ENCODE results near the gene PCBD1.

The PCBD1 gene

DNA sequence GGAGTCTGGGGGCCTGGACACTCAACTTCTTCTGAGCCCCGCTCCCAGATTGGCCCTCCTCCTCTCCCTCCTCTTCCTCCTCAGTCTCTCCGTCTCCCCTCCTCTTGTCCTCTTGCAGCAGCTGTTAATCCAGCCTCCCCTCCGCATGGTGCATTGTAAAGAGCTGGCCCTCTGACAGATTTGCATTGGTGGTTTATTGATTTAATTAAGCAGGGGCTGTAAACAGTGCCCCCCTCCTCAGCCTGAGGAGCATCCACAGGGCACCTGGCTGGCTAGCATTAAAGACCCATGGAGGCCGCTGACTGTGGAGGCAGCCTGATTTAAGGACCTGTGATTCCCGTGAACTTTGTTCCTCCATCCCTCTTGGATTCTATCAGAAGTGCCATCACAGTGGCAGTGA lies 28.9 kb upstream of the PCBD1 start:
- FAIRE-seq, result no peak

DNA sequence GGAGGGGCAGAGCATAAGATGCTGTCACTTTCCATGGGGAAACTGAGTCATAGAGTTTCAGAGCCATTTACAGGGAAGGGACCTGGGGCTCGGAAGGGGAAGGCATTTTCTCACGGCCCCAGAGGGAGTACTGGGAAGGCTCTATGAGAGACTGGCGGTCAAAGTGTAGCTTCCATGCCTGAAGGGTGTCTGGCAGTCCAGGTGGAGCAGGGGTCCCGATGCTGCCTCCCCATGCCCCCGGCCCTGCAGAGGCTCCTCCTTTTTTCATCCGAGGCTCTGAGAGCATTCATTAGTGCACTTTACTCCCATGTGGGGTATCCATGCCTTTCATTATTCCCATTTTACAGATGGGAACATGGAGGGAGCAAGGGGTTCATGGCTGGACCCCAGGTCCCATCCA lies 27.9 kb upstream of the PCBD1 start:
- FAIRE-seq, result no peak

DNA sequence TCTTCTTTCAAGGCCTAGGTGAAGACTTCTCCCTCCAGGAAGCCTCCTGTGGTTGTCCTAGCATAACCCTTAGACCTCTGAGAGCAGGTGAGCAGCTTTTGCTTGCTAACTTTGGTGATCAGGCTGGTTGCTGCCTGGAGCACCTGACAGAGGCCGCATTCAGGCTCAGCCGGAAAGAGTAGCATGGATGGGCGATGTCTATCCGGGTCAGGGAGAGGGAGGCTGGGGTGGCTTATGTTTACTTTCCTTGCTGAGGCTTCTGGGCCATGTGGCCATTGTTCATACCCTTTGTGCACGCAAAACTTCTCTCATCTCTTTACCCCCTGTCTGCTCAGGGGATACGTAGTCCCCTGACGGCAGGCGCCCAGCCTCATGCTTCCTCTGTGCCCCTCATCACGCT lies 27.4 kb upstream of the PCBD1 start:
- no peak for FAIRE-seq

DNA sequence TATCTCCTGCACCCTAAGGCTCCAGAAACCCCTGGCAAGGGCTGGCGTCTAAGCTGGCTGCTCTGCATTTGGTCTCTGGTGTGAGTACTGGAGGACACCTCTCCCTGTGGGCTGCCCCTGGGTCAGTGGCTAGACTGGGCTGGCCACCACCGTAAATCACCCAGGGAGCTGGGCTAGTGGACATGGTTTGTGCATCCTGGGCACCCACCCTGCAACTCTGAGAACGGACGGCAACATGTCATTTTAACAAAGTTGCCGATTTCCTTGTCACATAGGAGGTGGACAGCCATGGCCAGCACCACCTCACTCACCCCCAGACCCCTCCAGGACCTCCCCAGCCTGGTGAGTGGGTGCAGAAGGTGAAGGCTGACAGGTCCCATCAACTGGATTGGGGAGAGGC lies 26.8 kb upstream of the PCBD1 start:
- no peak for FAIRE-seq

DNA sequence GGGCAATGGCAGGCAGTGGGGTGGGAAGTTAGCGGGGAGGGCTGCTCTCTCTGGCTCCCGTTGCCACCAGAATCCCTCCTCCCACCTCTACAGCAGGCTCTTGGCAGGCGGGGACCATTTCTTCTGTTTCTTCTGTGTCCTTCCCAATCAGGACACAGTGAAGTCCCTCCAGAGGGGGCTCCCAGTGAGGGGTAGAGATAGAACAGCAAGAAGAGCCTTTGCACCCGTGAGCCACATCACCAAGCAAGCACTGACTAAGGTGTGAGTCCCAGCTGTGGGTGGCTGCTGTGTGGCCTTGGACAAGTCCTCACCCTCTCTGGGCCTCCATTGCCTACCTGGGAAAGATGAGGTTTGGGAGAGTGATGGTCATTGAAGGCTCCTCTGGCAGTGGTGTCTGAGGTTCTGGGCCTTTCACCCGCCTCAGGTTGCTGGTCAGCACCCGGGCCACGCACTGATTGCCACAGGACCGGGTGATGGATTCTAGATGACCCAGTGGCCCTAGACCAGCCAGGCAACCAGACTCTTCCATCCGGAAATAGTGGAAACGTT lies 26.0 kb upstream of the PCBD1 start:
- FAIRE-seq, result no peak

DNA sequence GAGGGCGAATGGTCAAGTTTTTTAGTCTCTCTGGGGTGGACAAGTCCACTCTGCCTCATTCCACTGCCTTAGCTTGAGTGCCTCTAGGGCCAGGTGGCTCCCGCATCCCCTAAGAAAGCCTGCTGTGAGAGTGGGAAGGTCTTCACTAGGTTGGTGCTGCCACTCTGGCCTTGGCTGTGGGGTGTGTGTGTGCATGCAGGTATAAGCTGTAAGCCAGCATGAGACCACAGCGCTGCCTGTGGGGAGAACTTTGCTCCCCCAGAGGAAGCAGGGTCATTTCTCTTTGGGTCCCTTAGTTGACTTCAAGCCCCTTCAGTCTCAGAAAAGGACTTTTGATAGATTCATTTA lies 25.5 kb upstream of the PCBD1 start:
- FAIRE-seq, result no peak

DNA sequence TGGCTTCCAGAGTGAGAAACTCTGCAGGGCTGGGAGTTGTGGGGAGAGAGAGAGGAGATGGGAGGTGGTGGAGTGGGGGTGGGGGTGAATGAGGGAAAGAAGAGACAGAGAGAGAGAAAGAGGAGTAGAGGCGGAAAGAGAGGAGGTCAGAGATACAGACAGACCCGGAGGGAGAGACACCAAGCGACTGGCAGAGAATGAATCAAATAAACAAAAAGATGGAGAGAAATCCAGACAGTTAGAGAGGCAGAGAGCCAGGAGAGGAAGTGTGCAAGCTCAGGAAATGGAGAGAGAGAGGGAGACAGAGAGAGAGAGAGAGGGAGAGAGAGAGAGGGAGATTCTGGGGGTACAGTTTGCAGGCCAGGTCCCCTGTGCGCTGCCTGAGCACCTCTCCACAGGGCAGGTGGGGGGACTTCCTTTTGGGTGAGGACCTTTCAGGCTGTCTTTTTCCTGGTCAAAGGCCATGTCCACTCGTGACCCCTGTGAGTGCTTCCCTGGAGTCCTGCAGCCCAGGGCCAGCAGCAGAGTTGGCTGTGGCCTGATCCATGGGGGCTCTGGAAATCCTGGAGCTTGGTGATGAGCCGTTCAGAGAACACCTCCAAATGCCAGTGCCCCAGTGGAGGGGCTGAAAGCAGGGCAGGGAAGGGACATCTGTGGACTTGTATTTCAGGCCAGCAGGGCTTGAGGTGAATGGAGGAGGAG lies 25.0 kb upstream of the PCBD1 start:
- FAIRE-seq, result no peak

DNA sequence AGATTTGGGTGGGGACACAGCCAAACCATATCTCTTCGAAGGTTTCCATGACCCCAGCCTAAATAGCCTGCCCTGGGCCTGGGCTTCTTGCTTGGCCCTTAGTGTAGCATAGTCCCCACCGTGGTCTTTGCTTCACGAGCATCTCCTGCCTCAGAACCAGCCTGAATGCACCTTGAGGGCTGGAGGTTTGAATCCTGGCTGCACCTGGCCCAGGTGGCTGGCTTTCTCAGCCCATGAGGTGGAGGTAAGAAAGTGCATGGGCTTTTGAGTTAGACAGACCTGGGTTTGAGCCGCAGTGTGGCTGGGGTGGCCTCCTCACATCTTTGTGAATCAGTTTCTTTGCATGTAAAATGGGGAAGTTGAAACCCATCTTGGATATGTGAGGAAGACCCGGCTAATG lies 24.2 kb upstream of the PCBD1 start:
- FAIRE-seq, result no peak

DNA sequence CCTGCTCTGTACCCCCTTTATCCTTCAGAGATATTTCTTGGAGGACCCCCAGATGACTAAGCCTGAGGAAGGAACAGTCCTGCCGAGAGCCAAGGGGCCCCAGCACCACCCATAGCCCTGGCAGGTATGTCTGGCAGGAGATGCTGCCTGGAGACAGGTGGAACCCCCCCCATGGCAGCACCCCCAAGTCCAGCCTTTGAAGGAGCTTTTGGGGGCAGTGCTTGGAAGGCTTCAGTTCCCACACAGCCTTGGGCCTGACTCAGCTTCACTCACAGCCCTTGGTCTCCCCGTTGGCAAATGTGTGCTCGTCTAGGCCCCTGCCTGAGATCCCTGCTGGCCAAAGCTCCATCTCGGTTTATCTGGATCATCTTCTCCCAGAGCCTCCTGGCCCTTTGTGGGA lies 23.0 kb upstream of the PCBD1 start:
- FAIRE-seq, result no peak

DNA sequence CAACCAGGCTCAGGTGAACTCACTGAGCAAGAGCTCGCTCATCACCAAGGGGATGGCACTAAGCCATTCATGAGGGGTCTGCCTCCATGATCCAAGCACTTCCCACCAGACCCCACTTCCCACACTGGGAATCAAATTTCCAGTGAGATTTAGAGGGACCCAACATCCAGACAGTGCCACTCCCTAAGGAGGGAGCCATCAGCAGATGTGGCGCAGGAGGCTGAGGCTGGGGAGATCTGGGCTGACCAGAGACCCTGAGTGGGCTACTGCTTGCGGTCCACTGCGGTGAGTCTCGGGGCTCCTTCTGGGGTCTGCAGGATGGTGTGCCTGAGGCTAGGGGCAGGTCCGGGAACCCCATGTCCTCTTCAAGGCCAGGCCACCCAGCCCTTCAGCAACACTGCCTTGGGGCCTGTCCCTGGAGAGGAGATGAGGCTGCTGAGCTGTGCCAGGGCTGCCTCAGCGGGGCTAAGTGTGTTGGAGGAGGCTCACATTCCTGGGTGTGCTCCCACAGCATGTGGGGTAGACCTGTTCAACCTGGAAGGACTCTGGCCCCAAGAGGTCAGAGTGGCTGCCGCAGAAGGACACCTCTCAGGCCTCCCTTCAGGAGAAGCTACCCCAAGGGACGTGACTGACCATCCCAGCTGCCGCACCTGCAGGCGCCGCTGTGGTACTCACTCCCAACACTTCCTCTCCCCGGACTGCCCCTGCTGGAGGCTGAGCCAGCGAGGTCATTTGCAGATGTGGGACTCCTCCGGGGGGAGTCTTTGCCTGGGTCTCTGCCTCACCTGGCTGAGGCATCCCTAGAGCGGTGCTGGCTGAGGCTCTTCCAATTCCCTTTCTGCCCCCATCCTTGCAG lies 22.3 kb upstream of the PCBD1 start:
- no peak for FAIRE-seq

DNA sequence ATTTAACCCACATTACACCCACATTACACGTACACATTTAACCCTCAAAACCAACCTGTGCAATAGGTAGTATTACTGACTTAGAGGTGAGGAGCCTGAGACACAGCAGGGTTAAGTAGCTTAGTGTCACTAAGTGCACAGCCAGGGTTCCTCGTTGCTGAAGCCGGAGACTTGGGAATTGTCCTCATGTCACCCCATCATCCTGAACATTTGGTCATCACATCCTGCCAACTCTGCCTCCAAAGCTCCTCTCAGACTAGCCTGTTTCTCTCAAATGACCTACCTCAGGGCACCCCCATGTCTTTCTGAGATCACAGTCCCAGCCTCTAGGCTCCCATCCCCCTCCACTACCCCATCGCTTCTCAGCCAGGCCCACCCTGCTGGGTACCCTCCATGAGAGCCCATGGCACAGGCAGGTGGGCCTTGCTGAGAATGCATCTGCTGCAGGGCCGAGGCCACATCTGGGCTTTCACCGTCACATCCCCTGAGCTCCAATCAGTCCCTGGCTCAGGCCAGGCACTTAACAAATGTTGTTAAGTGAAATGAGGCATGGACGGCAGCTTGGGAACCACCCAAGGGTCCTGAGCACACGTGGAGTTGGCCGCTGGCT lies 21.1 kb upstream of the PCBD1 start:
- no peak for FAIRE-seq

DNA sequence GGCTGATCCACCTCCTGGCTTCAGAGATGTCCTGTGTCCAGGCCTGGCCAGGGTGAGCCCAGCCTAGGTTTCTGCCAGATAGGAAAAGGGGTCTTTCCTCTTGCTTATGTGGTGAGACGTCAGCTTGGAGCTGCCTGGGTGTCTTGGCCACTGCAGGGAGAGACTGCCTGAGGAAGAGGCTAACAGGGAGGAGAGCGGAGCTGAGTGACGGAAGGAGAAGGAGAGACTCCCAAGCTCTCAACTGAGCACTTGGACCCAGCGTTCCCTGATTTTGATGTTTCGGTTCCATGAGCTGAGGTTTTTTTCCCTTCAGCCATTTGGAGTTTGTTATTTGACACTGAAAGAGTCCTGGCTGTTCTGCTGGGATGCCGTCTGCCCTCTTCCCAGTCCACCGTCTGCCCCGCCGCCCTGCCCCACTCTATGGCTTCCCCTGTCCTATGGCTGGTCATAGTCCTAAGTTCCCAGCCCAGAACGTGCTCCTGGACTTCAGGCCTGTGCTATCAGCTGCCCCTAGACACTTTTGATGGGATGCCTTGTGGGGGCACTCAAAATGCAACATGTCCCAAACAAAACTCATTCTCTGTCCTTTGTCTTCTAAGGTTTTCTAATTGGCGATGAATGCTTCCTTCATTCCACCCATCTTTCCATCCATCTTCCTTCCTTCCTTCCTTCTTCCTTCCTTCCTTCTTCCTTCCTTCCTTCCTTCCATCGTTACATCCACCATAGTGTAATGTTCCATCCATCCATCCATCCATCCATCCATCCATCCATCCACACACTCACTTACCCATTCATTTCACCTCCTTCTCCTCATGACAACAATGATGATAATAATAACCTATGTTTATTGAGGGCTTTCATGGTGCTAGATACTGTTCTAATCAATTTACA lies 20.3 kb upstream of the PCBD1 start:
- FAIRE-seq, result no peak

DNA sequence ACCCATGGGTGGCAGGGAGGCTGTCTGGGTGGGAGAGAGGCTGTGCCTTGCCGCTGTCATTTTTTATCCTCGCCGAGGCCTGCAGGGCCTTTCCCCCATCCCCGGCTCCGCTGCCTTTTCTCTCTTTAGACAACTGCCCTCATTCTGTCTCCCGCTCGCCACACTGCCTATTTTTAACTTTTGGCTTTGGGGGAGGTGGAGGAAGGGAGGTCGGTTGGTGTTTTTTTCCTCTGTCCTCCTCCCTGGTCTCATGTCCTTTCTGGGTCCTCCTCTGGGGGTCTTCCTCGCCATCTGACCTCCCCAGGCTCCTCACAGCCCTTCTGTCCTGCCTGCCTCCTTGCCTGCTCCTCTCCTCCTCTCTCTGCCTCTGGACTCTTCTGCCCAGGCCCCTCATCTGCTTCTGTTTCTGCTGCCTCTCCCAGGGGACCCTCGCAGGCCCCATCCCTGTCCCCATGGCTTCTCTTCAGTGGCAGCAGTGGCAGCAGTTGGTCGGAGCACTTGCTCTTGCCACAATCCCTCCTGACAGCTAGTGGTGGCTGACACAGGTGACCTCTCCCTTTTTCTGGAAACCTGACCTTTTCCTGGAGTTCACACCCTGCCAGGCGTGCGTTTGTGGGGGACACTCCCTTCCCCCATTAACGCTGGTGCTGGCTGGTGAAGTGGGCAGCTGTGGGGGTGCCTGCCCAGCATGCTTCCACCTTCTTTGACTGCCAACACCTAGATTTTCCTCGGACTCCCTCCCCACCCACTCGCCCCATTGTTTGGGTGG lies 19.5 kb upstream of the PCBD1 start:
- FAIRE-seq, result no peak

DNA sequence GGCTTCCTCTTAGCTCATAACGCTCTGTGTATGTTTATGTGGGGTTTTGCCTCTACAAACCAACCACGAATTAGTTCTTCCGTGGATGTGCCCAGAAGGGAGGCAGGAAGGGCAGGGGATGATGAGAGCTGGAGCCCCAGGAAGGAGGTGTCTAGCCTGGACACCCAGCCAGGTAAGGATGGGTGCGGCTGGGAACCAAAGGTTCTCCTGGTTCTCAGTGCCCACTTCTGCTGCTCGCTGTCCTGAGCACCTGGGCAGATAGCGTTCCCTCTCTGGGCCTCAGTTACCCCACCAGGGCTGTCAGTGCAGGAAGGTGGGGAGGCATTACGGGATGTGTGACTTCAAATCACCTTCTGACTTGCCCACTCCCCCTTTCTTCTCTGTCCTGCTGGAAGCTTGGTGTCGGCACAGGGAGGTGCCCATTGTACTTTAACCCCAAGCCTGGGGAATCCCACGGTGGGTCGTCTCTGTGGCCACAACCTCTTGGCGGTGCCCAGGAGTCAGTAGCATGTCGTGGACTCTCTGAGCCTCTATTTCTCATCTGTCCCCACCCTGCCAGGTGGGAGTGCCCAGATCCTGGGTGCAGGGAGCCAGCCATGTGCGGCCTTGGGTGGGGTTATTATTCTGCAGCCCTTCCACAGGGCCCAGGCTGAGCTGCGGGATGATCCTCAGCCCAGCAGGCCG lies 18.7 kb upstream of the PCBD1 start:
- FAIRE-seq, result no peak

DNA sequence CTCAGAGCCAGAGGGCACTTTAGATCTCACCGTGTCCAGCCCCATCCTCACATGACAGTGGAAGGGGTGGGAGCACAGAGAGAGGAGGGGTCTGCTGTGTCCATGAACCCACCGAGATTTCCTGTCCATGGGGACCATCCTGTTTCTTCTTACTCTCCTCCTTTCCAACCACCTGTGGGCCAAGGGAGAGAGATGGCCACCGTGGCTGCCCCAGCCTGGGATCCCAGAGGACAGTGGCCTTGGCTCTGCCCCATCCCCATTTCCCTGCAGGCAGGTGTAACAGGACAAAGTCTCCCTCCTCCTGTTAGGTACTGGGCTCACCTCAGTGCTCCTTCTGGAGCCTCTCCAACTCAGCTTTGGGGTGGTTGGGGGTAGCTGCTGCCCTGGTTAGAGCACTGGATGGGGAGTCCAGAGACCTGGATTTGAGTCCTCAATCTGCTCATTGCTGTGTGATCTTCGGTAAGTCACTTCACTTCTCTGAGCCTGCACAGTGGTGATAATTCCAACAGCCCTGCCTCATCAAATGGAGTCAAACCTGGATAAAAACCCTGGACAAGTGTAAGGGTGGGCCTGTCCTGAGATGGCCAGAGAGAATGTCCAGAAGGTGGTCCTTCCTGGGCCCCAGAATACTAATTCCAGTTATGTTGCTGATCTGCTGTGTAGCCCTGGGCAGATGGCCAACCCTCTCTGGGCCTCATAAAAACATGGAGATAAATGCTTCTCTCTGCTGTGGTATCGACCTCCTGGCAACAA lies 17.8 kb upstream of the PCBD1 start:
- FAIRE-seq, result no peak

DNA sequence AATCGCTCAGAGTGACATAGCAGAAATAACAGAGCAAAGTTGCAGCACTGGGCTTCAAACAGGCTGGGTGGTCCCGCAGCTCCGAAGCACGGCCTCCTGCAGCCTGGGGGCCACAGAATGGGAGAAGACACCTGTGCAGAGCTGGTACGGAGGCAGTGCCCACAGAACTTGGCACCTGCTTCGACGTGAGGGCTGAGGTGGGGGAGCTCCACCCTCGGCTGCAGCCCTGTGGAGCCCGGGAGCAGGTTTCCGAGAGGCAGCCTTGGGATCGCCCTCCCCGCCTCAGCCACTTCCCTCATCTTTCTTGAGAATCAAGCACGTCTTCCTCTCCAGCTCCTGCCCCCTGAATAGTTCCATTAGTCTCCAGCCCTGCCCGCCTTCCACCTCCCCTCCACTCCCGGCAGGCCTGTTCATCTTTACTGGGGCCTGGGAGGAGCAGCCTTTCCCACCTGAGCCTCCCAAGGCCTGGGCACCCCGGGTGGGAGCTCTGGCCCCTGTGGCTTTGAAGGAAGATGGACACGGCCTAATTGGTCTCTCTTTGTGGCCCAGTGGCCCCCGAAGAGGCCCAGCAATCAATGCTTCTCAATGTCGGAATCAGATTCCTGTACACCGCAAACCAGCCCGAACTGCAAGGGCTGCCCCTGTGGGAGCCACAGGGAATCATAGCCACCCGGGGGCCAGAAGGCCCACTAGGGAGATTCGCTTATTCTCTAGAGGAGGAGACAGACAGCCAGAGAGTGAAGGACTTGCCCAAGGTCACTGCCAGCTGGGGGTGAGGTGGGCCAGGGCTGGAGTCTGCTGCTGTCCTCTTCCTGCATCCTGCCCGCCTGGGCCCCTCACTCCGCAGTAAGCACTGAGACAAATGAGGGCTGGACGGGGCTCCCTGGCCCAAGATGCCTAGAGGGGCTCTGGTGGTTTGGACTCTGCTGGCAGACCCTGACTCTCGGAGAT lies 17.0 kb upstream of the PCBD1 start:
- FAIRE-seq, result no peak

DNA sequence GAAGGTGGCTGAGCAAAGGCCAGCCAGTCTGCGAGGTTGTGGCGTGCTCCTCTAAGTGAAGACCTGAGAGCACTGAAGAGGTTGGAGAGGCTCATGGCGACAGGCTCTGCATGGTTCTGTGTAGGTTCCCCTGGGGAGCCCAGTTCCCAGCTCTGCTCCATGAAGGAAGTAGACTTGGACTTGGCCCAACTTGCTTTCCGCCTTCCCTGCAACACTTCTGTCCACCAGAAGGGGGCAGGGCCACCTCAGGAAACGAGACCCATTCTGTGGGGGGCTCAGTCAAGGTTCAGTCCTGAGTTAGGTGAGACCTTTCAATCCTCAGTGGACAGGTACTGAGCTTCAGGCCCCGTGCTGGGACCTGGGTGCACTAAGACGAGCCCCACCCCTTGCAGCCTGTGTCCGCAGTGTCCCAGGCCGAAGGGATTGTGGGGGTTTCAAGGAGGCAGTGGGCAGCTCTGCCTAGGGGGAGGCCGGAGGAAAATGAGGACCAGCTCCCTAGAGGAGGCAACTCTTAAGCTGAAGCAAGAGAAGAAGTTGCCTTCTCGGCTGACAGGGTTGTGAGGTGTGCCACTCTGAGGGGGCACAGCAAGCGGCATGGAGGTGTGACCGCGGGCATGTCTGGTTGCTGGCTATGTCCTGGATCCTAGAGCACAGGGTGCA lies 15.0 kb upstream of the PCBD1 start:
- FAIRE-seq, result no peak

DNA sequence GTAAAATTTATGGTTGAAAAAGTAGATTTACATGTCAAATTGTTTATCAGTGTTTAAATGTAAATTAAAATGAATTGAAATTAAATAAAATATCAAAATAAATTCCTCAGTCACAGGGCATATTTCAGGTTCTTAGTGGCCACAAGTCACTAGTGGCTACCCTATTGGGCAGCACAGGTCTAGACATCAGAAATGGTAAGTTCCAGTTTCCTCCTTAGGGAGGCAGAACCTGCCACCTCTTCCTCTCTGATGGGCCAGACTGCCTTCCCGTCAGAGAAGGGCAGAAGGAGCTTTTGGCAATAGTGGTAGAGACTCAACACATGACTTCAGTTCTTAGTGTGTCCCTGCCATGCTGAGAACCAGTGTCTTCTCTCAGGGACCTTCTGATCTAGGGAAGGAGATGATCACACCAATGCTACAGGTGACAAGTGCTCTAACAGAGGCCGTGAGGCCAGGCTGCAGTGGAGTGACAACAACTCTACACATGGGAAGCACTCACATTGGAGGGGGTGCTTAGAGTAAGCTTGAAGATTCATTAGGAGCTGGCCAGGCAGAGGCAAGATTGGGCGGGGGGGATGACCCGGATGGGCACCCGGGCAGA lies 14.4 kb upstream of the PCBD1 start:
- no peak for FAIRE-seq
